ENCODE data around the gene FLOT2.

Gene FLOT2

GRCh38 chr17:28896884-28897768 lies at the start of gene FLOT2:
Gene FLOT2 (minus strand): TSS chr17:28897733. CDS start chr17:28897574, 159 bp downstream.
- H3K27ac ChIP-seq, result peak within 1 kb of the TSS; percentile 83

GRCh38 chr17:28946239-28946638 lies 48.7 kb upstream of the FLOT2 start:
- TF ChIP-seq ZFX (IDR thresholded peaks at IDR 0.05) (no peak), CTCF (conservative IDR thresholded peaks at IDR 0.05) (no peak)
- H3K27ac ChIP-seq, result peak overlapping the region; percentile 100

More at GRCh38 chr17:28896884-28897768, at the start of gene FLOT2:
- TF ChIP-seq ZFX (IDR thresholded peaks at IDR 0.05) (peak; percentile 66), CTCF (conservative IDR thresholded peaks at IDR 0.05) (peak; percentile 60)

GRCh38 chr17:28944862-28945741 lies 47.6 kb upstream of the FLOT2 start:
- H3K27ac ChIP-seq, result peak overlapping the region; percentile 100
- TF ChIP-seq CTCF (conservative IDR thresholded peaks at IDR 0.05) (no peak), ZFX (IDR thresholded peaks at IDR 0.05) (no peak)

- no peak overlapping the region; the same call in 1 of the 2 replicates for H3K27ac ChIP-seq
Observed at GRCh38 chr17:28944343-28944742, 46.8 kb upstream of the FLOT2 start.

GRCh38 chr17:28942925-28943324 lies 45.4 kb upstream of the FLOT2 start:
- peak overlapping the region; percentile 87 for H3K27ac ChIP-seq
- no peak for TF ChIP-seq ZFX (IDR thresholded peaks at IDR 0.05)
- TF ChIP-seq CTCF (conservative IDR thresholded peaks at IDR 0.05), result no peak

More at GRCh38 chr17:28944343-28944742, 46.8 kb upstream of the FLOT2 start:
- no peak for TF ChIP-seq ZFX (IDR thresholded peaks at IDR 0.05)
- no peak for TF ChIP-seq CTCF (conservative IDR thresholded peaks at IDR 0.05)

- H3K27ac ChIP-seq, result peak overlapping the region; percentile 97
- TF ChIP-seq CTCF (conservative IDR thresholded peaks at IDR 0.05) (no peak), ZFX (IDR thresholded peaks at IDR 0.05) (no peak)
Observed at GRCh38 chr17:28941251-28941650, 43.7 kb upstream of the FLOT2 start.
